Glutamatergic neuron (in vitro differentiated cells): Measurements from ENCODE around the gene SGSM2. TPM values are rescaled to one million over a fixed set of nuclear protein-coding genes. Genes with fewer than 3 reads are reported as not detected.
A peak's percentile ranks its signal among the peaks of the same experiment; 100 is the strongest.

Experiments
- DNase-seq: peaks from one replicate; pipeline ENCODE4 v3.0.0; 2022
- H3K27ac Mint-ChIP-seq: one replicate; pipeline ENCODE4 v1.8.0; 2020; ENCODE audit warnings: mild to moderate bottlenecking, mixed read lengths, inconsistent platforms; ENCODE audit not compliant: unreplicated experiment
- H3K27me3 Mint-ChIP-seq: one replicate; pipeline ENCODE4 v1.8.0; 2020; ENCODE audit warnings: mild to moderate bottlenecking, moderate library complexity, mixed read lengths, inconsistent platforms; ENCODE audit not compliant: unreplicated experiment
- H3K36me3 Mint-ChIP-seq: one replicate; pipeline ENCODE4 v1.8.0; 2020; ENCODE audit warnings: mild to moderate bottlenecking, mixed read lengths, inconsistent platforms; ENCODE audit not compliant: unreplicated experiment
- H3K4me1 Mint-ChIP-seq: one replicate; pipeline ENCODE4 v1.8.0; 2020; ENCODE audit warnings: mild to moderate bottlenecking, low read depth, mixed read lengths, inconsistent platforms; ENCODE audit not compliant: unreplicated experiment
- H3K4me3 Mint-ChIP-seq: one replicate; pipeline ENCODE4 v1.8.0; 2020; ENCODE audit warnings: mild to moderate bottlenecking, mixed read lengths, inconsistent platforms; ENCODE audit not compliant: unreplicated experiment
- H3K9me3 Mint-ChIP-seq: one replicate; pipeline ENCODE4 v1.8.0; 2020; ENCODE audit warnings: mild to moderate bottlenecking, moderate library complexity, mixed read lengths, inconsistent platforms; ENCODE audit not compliant: unreplicated experiment
- CTCF ChIP-seq: fragments of 200-600 bp; sonication (generic); IDR thresholded peaks from one replicate; pipeline ENCODE4 v1.5.0; 2021; ENCODE audit not compliant: partially characterized antibody, unreplicated experiment
- total RNA-seq: library from RNA; stranded (reverse); fragmentation: NEBNext Ultra II Directional; extraction: Animal tissue kit (Norgen Biotek cat#: 25700); gene quantifications from one replicate; pipeline ENCODE4 v1.2.1, GENCODE V29; 2021; ENCODE audit not compliant: unreplicated experiment

Gene SGSM2
- total RNA-seq, 1 donor from 2014 or later = 111 TPM

DNA sequence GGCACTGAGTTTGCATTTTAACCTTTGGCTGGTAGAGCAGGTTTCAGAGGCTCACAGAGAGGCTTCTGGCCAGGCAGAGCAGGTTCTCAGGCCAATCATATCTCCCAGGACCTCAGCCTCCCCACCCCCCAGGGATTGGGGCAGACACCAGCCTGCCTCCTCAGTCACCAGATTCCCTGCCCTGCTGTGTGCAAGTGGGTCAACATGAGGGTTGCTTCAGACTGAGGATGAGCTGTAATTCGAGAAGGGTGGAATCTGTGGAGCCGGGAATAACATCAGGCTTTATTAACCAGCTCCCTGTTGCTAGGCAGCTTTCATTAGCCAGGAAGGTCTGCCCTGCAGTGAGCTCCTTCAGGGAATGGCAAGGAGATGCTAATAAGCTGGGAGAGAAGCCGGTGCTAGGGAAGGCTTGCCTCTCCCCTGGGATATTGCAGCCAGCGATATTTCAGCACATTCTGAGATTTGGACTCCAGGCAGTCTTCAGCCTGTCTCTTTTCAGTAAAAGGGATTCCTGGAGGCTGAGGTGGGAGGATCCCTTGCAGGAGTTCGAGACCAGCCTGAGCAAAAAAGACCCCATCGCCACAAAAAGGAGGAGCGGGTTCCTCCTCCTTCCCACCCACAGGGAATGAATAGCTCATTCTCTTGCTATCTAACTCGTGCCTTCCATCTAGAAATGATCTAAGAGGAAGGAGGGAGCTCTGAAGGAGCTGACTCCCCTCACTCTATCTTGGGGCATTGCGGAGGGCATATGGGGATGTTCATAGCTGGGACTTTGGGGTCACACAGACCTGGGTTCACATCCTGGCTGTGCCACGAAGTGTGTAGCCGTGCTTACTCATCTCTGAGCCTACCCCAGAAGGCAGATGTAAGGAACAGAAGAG is 10.7 kb downstream of the SGSM2 start:
- no peak for TF ChIP-seq CTCF
- Mint-ChIP-seq H3K36me3 (no peaks in the 10 kb centered on the region), H3K4me1 (peaks cover 13% of the 10 kb centered on the region), H3K9me3 (no peaks in the 10 kb centered on the region), H3K27me3 (no peaks in the 10 kb centered on the region), H3K4me3 (peak overlapping the region; percentile 75), H3K27ac (peak overlapping the region; percentile 97)
- peak; percentile 76 for DNase-seq

- TF ChIP-seq CTCF = no peak
- DNase-seq = no peak
- Mint-ChIP-seq H3K4me1 (peaks cover 11% of the 10 kb centered on the region), H3K36me3 (no peaks in the 10 kb centered on the region), H3K9me3 (no peaks in the 10 kb centered on the region), H3K27ac (no peak overlapping the region), H3K4me3 (no peak overlapping the region), H3K27me3 (no peaks in the 10 kb centered on the region)
Measured at GRCh38 chr17:2351269-2351668, 14.0 kb downstream of the SGSM2 start.

GRCh38 chr17:2354311-2354710 is 17.0 kb downstream of the SGSM2 start:
- Mint-ChIP-seq H3K27ac (no peak overlapping the region), H3K4me3 (no peak overlapping the region), H3K27me3 (no peaks in the 10 kb centered on the region), H3K36me3 (no peaks in the 10 kb centered on the region), H3K9me3 (peaks cover 3% of the 10 kb centered on the region), H3K4me1 (no peaks in the 10 kb centered on the region)
- no peak for TF ChIP-seq CTCF
- no peak for DNase-seq

GRCh38 chr17:2357237-2357636 is 19.9 kb downstream of the SGSM2 start:
- no peaks in the 10 kb centered on the region for H3K36me3 Mint-ChIP-seq
- H3K4me3 Mint-ChIP-seq = no peak overlapping the region
- no peak overlapping the region for H3K27ac Mint-ChIP-seq
- peaks cover 3% of the 10 kb centered on the region for H3K9me3 Mint-ChIP-seq
- DNase-seq = no peak
- H3K27me3 Mint-ChIP-seq = no peaks in the 10 kb centered on the region
- no peaks in the 10 kb centered on the region for H3K4me1 Mint-ChIP-seq
- TF ChIP-seq CTCF = no peak

DNA sequence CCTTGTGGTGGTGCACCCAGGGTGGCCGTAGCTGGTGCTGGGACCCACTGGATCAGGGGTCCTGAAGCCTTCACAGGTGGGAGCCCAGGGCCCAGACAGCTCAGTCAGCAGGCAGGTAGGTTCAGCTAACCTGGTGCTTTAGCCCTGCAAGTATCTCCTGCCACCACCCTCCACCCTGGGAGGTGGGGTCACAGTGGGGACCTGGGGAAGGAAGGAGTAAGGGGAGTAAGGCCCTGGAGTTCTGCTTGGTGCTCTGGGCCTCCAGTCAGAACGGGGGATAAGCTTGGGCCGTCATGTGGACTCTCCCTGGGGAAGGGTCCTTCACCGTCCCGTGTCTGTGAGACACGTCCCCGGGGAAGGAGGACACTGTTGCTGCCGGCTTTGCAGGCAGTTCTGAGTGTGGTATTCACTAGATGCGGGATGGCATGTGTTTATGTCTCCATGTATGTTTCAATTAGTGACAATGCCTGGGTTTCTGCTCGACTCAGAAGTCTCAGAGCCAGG is 20.7 kb downstream of the SGSM2 start:
- Mint-ChIP-seq H3K27me3 (peaks cover 1% of the 10 kb centered on the region), H3K9me3 (peaks cover 3% of the 10 kb centered on the region), H3K4me1 (no peaks in the 10 kb centered on the region), H3K36me3 (no peaks in the 10 kb centered on the region), H3K4me3 (no peak overlapping the region), H3K27ac (no peak overlapping the region)
- TF ChIP-seq CTCF = no peak
- no peak for DNase-seq
